Measurements from ENCODE around the gene GIMAP2. TPM values are rescaled to one million over a fixed set of nuclear protein-coding genes. Genes with fewer than 3 reads are reported as not detected.
"Not testable (repeated sequence)": the region's sequence is repeated elsewhere in the genome, so short reads cannot be mapped to it uniquely, and the experiment has no call there.

Gene GIMAP2
- polyA plus RNA-seq, 1 donor, result 9.3 TPM

DNA sequence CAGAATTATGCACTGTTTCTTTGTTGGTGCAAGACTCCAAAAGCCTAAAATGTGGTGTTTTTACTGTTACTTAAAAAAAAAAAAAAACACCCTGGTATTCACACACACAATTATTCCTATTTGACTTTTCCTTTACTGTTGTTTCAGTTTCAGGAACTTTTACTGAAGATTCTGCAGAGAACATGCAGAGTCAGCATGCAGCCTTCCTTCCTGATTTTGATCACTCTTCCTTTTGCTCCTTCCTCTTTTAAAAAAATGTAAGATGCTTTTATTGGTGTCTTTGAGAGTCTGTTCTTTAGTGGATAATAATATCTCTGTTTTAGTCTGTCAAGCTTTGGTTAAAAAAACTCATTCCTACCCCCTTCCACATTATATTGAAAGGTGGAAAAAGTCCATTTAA is 9.2 kb upstream of the GIMAP2 start:
- not testable (repeated sequence) for H3K9me3 ChIP-seq (ENCODE audit: control insufficient read depth, low read depth, low read length); H3K36me3 ChIP-seq (ENCODE audit: control insufficient read depth, insufficient read depth, low read length); H3K27ac ChIP-seq (ENCODE audit: low read length); H3K27me3 ChIP-seq (ENCODE audit: control insufficient read depth, insufficient read depth, low read length); H3K4me1 ChIP-seq (ENCODE audit: control insufficient read depth, insufficient read depth, low read length); H3K4me3 ChIP-seq (ENCODE audit: low read length); DNase-seq

DNA sequence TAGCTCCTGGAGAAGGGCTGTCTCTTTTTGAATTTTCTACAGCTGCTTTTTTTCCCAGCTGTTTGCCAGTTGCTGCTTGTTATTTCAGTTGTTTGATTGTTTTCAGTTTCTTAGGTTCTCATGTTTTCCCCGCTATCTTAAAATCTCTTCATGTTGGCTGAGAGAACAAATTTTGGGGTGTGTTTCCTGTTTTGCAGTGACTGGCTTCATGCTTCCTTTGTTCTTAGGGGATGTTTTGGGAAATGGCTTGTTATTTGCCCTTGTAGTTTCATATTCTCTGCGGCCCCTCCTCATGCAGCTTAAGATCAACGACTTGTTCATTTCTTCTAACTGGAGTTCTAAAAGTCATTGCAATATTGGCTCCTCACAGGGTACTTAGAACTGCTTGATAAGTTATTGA is 8.7 kb upstream of the GIMAP2 start:
- H3K27me3 ChIP-seq (ENCODE audit: control insufficient read depth, insufficient read depth, low read length); H3K27ac ChIP-seq (ENCODE audit: low read length); H3K9me3 ChIP-seq (ENCODE audit: control insufficient read depth, low read depth, low read length); H3K4me1 ChIP-seq (ENCODE audit: control insufficient read depth, insufficient read depth, low read length); H3K4me3 ChIP-seq (ENCODE audit: low read length); H3K36me3 ChIP-seq (ENCODE audit: control insufficient read depth, insufficient read depth, low read length); DNase-seq: not testable (repeated sequence)
- WGBS (ENCODE audit: insufficient coverage, low lambda C conversion rate), result 100% methylated on average over 1 of the region's 3 CpGs

DNA sequence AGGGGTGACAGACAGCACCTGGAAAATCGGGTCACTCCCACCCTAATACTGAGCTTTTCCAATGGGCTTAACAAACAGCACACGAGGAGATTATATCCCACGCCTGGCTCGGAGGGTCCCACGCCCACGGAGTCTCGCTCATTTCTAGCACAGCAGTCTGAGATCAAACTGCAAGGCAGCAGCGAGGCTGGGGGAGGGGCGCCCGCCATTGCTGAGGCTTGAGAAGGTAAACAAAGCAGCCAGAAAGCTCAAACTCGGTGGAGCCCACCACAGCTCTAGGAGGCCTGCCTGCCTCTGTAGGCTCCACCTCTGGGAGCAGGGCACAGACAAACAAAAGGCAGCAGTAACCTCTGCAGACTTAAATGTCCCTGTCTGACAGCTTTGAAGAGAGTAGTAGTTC is 6.9 kb upstream of the GIMAP2 start:
- H3K27me3 ChIP-seq (ENCODE audit: control insufficient read depth, insufficient read depth, low read length); H3K36me3 ChIP-seq (ENCODE audit: control insufficient read depth, insufficient read depth, low read length); H3K27ac ChIP-seq (ENCODE audit: low read length); H3K9me3 ChIP-seq (ENCODE audit: control insufficient read depth, low read depth, low read length); H3K4me1 ChIP-seq (ENCODE audit: control insufficient read depth, insufficient read depth, low read length); H3K4me3 ChIP-seq (ENCODE audit: low read length); DNase-seq: not testable (repeated sequence)
- WGBS (ENCODE audit: insufficient coverage, low lambda C conversion rate), result no CpG with 5 or more reads among the region's 11 CpGs

DNA sequence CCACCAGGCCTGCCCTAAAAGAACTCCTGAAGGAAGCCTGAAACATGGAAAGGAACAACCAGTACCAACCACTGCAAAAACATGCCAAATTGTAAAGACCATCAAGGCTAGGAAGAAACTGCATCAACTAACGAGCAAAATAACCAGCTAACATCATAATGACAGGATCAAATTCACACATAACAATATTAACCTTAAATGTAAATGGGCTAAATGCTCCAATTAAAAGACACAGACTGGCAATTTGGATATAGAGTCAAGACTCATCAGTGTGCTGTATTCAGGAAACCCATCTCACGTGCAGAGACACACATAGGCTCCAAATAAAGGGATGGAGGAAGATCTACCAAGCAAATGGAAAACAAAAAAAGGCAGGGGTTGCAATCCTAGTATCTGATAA is 5.1 kb upstream of the GIMAP2 start:
- H3K9me3 ChIP-seq (ENCODE audit: control insufficient read depth, low read depth, low read length); H3K36me3 ChIP-seq (ENCODE audit: control insufficient read depth, insufficient read depth, low read length); H3K27me3 ChIP-seq (ENCODE audit: control insufficient read depth, insufficient read depth, low read length); H3K4me1 ChIP-seq (ENCODE audit: control insufficient read depth, insufficient read depth, low read length); H3K4me3 ChIP-seq (ENCODE audit: low read length); H3K27ac ChIP-seq (ENCODE audit: low read length); DNase-seq: not testable (repeated sequence)
- WGBS (ENCODE audit: insufficient coverage, low lambda C conversion rate), result no CpG with 5 or more reads among the region's 2 CpGs

DNA sequence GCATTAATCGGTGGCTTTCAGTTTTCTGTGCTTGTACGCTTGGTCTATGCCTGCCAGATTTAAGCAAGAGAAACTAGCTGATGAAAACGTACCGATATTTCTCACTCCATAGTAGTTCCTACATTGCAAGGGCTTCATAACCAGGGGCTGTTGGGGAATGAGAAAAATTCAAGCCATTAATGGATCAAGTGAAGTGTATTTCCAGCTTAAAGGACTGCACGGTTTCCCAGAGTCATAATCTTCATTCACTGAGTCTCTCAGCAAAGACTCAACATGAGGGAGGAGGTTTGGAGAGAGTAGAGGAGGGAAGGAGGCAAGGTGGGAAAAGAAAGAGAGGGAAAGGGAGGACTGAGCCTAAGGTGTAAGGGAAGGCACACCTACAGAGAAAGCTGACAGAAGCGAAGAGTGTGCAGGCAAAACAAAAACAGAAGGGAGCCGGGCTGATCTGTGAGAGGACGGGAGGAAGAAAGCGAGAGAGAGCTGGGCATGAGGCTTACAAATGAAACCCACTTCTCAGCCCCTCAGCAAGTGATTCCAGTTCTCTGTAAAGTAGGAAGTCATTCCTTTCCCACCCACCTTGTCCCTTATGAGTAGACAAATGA is 625 bp downstream of the GIMAP2 start:
- no peaks in the 10 kb centered on the region for H3K9me3 ChIP-seq (ENCODE audit: control insufficient read depth, low read depth, low read length)
- peak overlapping the region; percentile 47 for H3K4me3 ChIP-seq (ENCODE audit: low read length)
- peak in 1 of 2 donors; percentile 7 for DNase-seq
- H3K4me1 ChIP-seq (ENCODE audit: control insufficient read depth, insufficient read depth, low read length), result no peaks in the 10 kb centered on the region
- H3K27me3 ChIP-seq (ENCODE audit: control insufficient read depth, insufficient read depth, low read length), result no peaks in the 10 kb centered on the region
- H3K27ac ChIP-seq (ENCODE audit: low read length), result peak overlapping the region; percentile 51
- H3K36me3 ChIP-seq (ENCODE audit: control insufficient read depth, insufficient read depth, low read length), result no peaks in the 10 kb centered on the region
- 100% methylated on average over 2 of the region's 9 CpGs for WGBS (ENCODE audit: insufficient coverage, low lambda C conversion rate)

DNA sequence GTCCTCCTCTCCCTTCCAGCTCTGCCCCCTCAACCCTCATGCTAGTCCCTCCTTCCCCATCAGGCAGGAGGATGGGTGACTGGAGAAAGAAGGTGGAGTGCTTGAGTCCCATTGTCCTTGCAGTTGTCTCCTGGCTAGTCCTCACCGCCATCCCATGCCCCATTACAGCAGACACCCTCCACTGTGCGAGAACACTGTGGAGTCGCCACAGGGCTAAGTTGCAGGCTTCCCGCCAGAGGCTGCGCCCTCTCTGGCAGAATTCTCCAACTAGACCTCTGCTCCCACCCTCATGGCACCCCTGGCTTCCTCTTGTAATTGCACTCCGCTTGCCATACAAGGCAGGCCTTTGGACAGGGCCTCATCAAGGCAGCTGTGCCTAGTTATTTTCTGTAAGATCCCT is 3.1 kb downstream of the GIMAP2 start:
- Histone ChIP-seq H3K27ac (ENCODE audit: low read length) (no peak overlapping the region), H3K9me3 (ENCODE audit: control insufficient read depth, low read depth, low read length) (no peaks in the 10 kb centered on the region), H3K4me3 (ENCODE audit: low read length) (no peak overlapping the region), H3K4me1 (ENCODE audit: control insufficient read depth, insufficient read depth, low read length) (no peaks in the 10 kb centered on the region), H3K36me3 (ENCODE audit: control insufficient read depth, insufficient read depth, low read length) (no peaks in the 10 kb centered on the region), H3K27me3 (ENCODE audit: control insufficient read depth, insufficient read depth, low read length) (no peaks in the 10 kb centered on the region)
- no peak for DNase-seq
- WGBS (ENCODE audit: insufficient coverage, low lambda C conversion rate), result no CpG with 5 or more reads among the region's 6 CpGs

DNA sequence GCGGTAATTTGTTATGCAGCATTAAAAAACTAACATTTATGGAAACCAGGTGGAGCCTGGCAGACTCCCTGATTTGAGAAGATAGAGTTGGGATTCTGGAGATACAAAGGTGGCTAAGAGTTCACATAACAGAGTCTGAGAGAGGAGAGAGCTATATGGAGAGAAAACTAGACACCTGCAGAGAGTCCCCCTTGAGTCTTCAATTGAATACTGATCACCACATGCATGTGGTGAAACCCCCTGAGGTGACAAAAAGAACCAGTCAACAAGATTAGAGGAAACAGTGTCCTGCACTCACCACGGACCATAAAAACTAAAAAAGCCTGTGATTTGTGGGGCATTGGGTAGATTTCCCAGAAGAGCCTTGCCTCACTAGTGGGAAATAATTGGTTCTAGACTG is 10.1 kb downstream of the GIMAP2 start:
- Histone ChIP-seq H3K27me3 (ENCODE audit: control insufficient read depth, insufficient read depth, low read length) (no peaks in the 10 kb centered on the region), H3K36me3 (ENCODE audit: control insufficient read depth, insufficient read depth, low read length) (no peaks in the 10 kb centered on the region), H3K4me1 (ENCODE audit: control insufficient read depth, insufficient read depth, low read length) (no peaks in the 10 kb centered on the region), H3K9me3 (ENCODE audit: control insufficient read depth, low read depth, low read length) (no peaks in the 10 kb centered on the region), H3K27ac (ENCODE audit: low read length) (no peak overlapping the region), H3K4me3 (ENCODE audit: low read length) (no peak overlapping the region)
- no peak for DNase-seq
- 60% methylated on average over 1 of the region's 2 CpGs for WGBS (ENCODE audit: insufficient coverage, low lambda C conversion rate)

DNA sequence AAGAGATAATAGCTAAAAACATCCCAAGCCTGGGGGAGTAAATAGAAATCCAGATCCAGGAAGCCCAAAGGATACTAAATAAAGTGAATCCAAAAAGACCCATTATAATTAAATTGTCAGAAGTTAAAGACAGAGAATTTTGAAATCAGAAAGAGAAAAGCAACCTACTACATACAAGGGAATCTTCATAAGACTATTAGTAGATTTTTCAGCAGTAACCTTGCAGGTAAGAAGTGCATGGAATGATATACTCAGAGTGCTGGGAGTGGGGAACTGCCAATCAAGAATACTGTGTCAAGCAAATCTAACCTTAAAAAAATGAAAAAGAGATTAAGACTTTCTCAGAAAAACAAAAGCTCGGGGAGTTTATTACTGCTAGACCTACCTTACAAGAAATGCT is 17.7 kb downstream of the GIMAP2 start:
- Histone ChIP-seq H3K27me3 (ENCODE audit: control insufficient read depth, insufficient read depth, low read length) (no peaks in the 10 kb centered on the region), H3K4me3 (ENCODE audit: low read length) (no peak overlapping the region), H3K9me3 (ENCODE audit: control insufficient read depth, low read depth, low read length) (peaks cover 4% of the 10 kb centered on the region), H3K4me1 (ENCODE audit: control insufficient read depth, insufficient read depth, low read length) (no peaks in the 10 kb centered on the region), H3K27ac (ENCODE audit: low read length) (no peak overlapping the region), H3K36me3 (ENCODE audit: control insufficient read depth, insufficient read depth, low read length) (no peaks in the 10 kb centered on the region)
- DNase-seq, result no peak
- WGBS (ENCODE audit: insufficient coverage, low lambda C conversion rate), result 100% methylated on average over 1 of the region's 1 CpG

DNA sequence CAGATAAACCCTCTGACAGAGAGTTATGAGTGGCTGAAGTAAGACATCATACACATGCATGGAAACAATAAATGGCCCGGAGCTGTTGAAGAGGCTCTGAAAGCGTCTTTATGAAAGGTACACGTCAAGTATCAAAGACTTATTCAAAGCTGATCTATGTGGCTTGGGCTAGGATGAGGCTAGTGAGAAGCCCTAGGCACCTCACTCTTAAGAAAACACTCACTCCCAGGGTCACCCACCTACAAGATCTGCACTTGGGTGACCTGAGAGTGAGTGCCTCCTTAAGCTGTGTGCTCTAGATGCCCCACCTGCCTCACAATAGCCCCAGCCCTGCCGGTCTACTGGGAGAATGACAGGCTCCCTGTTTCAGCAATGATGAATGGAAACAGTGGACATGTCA is 29.8 kb downstream of the GIMAP2 start:
- Histone ChIP-seq H3K27me3 (ENCODE audit: control insufficient read depth, insufficient read depth, low read length) (no peaks in the 10 kb centered on the region), H3K4me3 (ENCODE audit: low read length) (no peak overlapping the region), H3K36me3 (ENCODE audit: control insufficient read depth, insufficient read depth, low read length) (no peaks in the 10 kb centered on the region), H3K4me1 (ENCODE audit: control insufficient read depth, insufficient read depth, low read length) (no peaks in the 10 kb centered on the region), H3K9me3 (ENCODE audit: control insufficient read depth, low read depth, low read length) (peaks cover 2% of the 10 kb centered on the region), H3K27ac (ENCODE audit: low read length) (no peak overlapping the region)
- no CpG with 5 or more reads among the region's 4 CpGs for WGBS (ENCODE audit: insufficient coverage, low lambda C conversion rate)
- DNase-seq, result no peak

DNA sequence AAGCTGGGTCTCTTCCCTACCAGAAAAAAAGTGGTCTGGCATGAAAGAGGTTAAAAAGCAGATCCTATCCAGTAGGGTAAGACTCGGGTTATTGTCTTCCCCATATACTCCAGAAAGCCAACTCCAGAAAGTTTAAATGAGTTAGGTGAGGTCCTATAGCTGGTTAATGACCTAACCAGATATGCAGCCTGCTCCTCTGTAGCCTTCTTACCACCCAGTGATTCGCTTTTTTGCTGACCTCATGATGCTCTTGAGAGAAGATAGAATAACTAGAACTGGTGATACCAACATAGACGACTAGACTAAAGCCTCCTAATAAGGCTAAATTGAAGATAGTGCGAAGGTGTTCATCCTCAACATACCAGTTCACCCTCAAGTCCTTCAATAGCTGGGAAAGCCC is 30.2 kb downstream of the GIMAP2 start:
- H3K4me3 ChIP-seq (ENCODE audit: low read length), result no peak overlapping the region
- no peak for DNase-seq
- no CpG with 5 or more reads among the region's 4 CpGs for WGBS (ENCODE audit: insufficient coverage, low lambda C conversion rate)
- no peaks in the 10 kb centered on the region for H3K4me1 ChIP-seq (ENCODE audit: control insufficient read depth, insufficient read depth, low read length)
- H3K36me3 ChIP-seq (ENCODE audit: control insufficient read depth, insufficient read depth, low read length), result no peaks in the 10 kb centered on the region
- H3K9me3 ChIP-seq (ENCODE audit: control insufficient read depth, low read depth, low read length), result peaks cover 6% of the 10 kb centered on the region
- no peaks in the 10 kb centered on the region for H3K27me3 ChIP-seq (ENCODE audit: control insufficient read depth, insufficient read depth, low read length)
- no peak overlapping the region for H3K27ac ChIP-seq (ENCODE audit: low read length)

DNA sequence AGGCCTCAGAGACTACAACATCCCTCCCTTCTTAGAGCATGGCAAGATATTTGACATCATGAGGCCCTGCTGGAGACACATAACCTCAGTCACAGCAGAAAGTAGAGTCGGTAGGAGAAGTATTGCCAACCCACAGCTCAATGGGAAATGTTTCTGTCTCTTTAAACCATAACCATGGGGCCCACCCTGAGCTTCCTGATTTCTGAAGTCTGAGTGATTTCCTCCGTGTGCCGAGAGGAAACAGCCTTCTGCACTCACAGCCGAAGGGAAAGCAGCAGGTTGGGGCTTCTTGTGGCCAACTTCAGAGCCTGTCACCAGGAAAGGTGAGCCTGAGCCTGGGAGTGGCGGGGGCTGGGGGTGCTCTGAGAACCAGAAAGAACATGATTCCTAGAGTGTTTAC is 30.9 kb downstream of the GIMAP2 start, which contains the start of gene GIMAP1:
GIMAP1 (plus strand) TSS at position 246 of the 400 bp plus-strand sequence. CDS start 2,435 bp downstream, outside the sequence.
- peaks cover 6% of the 10 kb centered on the region for H3K9me3 ChIP-seq (ENCODE audit: control insufficient read depth, low read depth, low read length)
- no peaks in the 10 kb centered on the region for H3K36me3 ChIP-seq (ENCODE audit: control insufficient read depth, insufficient read depth, low read length)
- WGBS (ENCODE audit: insufficient coverage, low lambda C conversion rate), result no CpG with 5 or more reads among the region's 5 CpGs
- H3K27ac ChIP-seq (ENCODE audit: low read length), result no peak within 1 kb of the TSS
- peak within 1 kb of the TSS; percentile 21 for H3K4me3 ChIP-seq (ENCODE audit: low read length)
- no peaks in the 10 kb centered on the region for H3K4me1 ChIP-seq (ENCODE audit: control insufficient read depth, insufficient read depth, low read length)
- DNase-seq, result peak in 1 of 2 donors; percentile 10
- H3K27me3 ChIP-seq (ENCODE audit: control insufficient read depth, insufficient read depth, low read length), result no peaks in the 10 kb centered on the region

Measured in large intestine (tissue), 3 donors.